ENCODE data around the gene P4HA3.

P4HA3 gene

GRCh38 chr11:74316772-74317505 lies 5.5 kb upstream of the P4HA3 start:
- DNase-seq, result no peak

- DNase-seq, result no peak
These were observed 886 bp upstream of the P4HA3 start for GRCh38 chr11:74312326-74312725.

GRCh38 chr11:74310857-74311256 lies 583 bp downstream of the P4HA3 start:
- DNase-seq, result no peak

- DNase-seq, result no peak
These were observed 4.0 kb downstream of the P4HA3 start for GRCh38 chr11:74307434-74307833.

GRCh38 chr11:74306435-74307175 lies 4.8 kb downstream of the P4HA3 start:
- no peak for DNase-seq

- no peak for DNase-seq
These were observed 12.4 kb downstream of the P4HA3 start for GRCh38 chr11:74299015-74299414.

- no peak for DNase-seq
These were observed 14.0 kb downstream of the P4HA3 start for GRCh38 chr11:74297484-74297883.

- no peak for DNase-seq
These were observed 22.5 kb downstream of the P4HA3 start for GRCh38 chr11:74288911-74289310.

GRCh38 chr11:74288161-74288560 lies 23.3 kb downstream of the P4HA3 start:
- DNase-seq, result no peak

GRCh38 chr11:74284466-74284865 lies 27.0 kb downstream of the P4HA3 start:
- no peak for DNase-seq

GRCh38 chr11:74283580-74284180 lies 27.8 kb downstream of the P4HA3 start:
- no peak for DNase-seq

GRCh38 chr11:74282914-74283371 lies 28.5 kb downstream of the P4HA3 start:
- no peak for DNase-seq

GRCh38 chr11:74282421-74282820 lies 29.0 kb downstream of the P4HA3 start:
- no peak for DNase-seq

GRCh38 chr11:74280494-74280893 lies 30.9 kb downstream of the P4HA3 start:
- DNase-seq, result no peak

GRCh38 chr11:74279256-74279655 lies 32.2 kb downstream of the P4HA3 start:
- DNase-seq, result no peak

- DNase-seq, result no peak
These were observed 32.7 kb downstream of the P4HA3 start for GRCh38 chr11:74278721-74279161.

- no peak for DNase-seq
These were observed 33.3 kb downstream of the P4HA3 start for GRCh38 chr11:74278103-74278502.

GRCh38 chr11:74276581-74276980 lies 34.9 kb downstream of the P4HA3 start:
- DNase-seq, result no peak

GRCh38 chr11:74272276-74272675 lies 39.2 kb downstream of the P4HA3 start:
- DNase-seq, result no peak

- no peak for DNase-seq
These were observed 42.2 kb downstream of the P4HA3 start for GRCh38 chr11:74269161-74269811.

- DNase-seq, result no peak
These were observed 43.0 kb downstream of the P4HA3 start for GRCh38 chr11:74268456-74268855.

- no peak for DNase-seq
These were observed 44.4 kb downstream of the P4HA3 start for GRCh38 chr11:74267014-74267413.

- DNase-seq, result no peak
These were observed 46.2 kb downstream of the P4HA3 start for GRCh38 chr11:74265256-74265655.
